Measurements from ENCODE around the gene SAXO1. TPM values are rescaled to one million over a fixed set of nuclear protein-coding genes. Genes with fewer than 3 reads are reported as not detected.

The SAXO1 gene, protein sequence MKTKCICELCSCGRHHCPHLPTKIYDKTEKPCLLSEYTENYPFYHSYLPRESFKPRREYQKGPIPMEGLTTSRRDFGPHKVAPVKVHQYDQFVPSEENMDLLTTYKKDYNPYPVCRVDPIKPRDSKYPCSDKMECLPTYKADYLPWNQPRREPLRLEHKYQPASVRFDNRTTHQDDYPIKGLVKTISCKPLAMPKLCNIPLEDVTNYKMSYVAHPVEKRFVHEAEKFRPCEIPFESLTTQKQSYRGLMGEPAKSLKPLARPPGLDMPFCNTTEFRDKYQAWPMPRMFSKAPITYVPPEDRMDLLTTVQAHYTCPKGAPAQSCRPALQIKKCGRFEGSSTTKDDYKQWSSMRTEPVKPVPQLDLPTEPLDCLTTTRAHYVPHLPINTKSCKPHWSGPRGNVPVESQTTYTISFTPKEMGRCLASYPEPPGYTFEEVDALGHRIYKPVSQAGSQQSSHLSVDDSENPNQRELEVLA
- under 1 TPM in 6 of 9 donors, not detected in 3; under 0.01 to 0.94 (median 0.32) TPM for total RNA-seq
- under 1 TPM in 2 of 3 donors, not detected in 1; 0.03 to 0.24 TPM for polyA plus RNA-seq
- long read RNA-seq, donor 1, partial matches to known transcripts, result 0 of 1 reads
- long read RNA-seq, donor 1, other reads (novel, unspliced or antisense), result 0 of 1 reads
- long read RNA-seq, donor 2, result 0 reads
- long read RNA-seq, donor 3, result 0 reads
- long read RNA-seq, donor 4, result 0 reads
- long read RNA-seq, donor 5, partial matches to known transcripts, result 0 of 1 reads
- long read RNA-seq, donor 5, other reads (novel, unspliced or antisense), result 1 of 1 reads
- long read RNA-seq, donor 6, result 0 reads
- long read RNA-seq, donor 7, result 0 reads
- long read RNA-seq, donor 8, result 0 reads
- long read RNA-seq, donor 9, result 0 reads
- long read RNA-seq, donor 10, result 0 reads

DNA sequence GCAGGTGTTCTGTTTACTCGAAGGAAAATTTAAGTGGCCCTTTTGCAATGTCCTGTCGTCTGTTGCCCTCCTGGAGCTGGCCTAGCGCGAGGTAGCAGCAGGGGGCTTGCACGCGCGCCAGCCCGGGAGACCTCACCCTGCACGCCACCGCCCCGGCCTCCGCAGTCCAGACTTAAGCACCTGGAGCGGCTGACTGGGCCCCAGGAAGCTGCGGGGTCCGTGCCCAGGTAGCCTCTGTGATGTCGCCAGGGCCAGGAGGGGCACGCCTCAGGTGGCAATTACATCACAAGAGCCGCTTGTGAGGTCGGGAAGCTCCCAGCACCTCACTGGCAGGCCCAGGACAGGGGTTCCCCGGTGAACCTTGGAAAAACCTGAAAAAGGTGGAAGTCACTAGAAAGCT lies at the start of gene SAXO1:
Gene SAXO1, minus strand, starts transcription at position 195 of the 400 bp plus-strand sequence. CDS start 301 bp downstream, outside the sequence.
- Histone ChIP-seq H3K36me3 (replicated peaks in 1 of 2) (no peaks in the 10 kb centered on the region), H3K4me1 (replicated peaks in 1 of 2) (peaks cover 0 to 4% of the 10 kb centered on the region in 2 donors), H3K4me3 (no peak within 1 kb of the TSS), H3K27ac (no peak within 1 kb of the TSS), H3K9me3 (replicated peaks in 1 of 3) (no peaks in the 10 kb centered on the region), H3K27me3 (peaks cover 3% of the 10 kb centered on the region)
- DNase-seq, result no peak
- intact Hi-C loops (cut with DNase I), result no loop called here
- TF ChIP-seq, protein P1, sequence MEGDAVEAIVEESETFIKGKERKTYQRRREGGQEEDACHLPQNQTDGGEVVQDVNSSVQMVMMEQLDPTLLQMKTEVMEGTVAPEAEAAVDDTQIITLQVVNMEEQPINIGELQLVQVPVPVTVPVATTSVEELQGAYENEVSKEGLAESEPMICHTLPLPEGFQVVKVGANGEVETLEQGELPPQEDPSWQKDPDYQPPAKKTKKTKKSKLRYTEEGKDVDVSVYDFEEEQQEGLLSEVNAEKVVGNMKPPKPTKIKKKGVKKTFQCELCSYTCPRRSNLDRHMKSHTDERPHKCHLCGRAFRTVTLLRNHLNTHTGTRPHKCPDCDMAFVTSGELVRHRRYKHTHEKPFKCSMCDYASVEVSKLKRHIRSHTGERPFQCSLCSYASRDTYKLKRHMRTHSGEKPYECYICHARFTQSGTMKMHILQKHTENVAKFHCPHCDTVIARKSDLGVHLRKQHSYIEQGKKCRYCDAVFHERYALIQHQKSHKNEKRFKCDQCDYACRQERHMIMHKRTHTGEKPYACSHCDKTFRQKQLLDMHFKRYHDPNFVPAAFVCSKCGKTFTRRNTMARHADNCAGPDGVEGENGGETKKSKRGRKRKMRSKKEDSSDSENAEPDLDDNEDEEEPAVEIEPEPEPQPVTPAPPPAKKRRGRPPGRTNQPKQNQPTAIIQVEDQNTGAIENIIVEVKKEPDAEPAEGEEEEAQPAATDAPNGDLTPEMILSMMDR (IDR thresholded peaks at IDR 0.05), result no peak
- TF ChIP-seq POLR2A (IDR thresholded peaks at IDR 0.05), result no peak
- 81 to 89% (median 88%) methylated on average over 14 to 20 of the region's 20 CpGs for WGBS, 4 donors

DNA sequence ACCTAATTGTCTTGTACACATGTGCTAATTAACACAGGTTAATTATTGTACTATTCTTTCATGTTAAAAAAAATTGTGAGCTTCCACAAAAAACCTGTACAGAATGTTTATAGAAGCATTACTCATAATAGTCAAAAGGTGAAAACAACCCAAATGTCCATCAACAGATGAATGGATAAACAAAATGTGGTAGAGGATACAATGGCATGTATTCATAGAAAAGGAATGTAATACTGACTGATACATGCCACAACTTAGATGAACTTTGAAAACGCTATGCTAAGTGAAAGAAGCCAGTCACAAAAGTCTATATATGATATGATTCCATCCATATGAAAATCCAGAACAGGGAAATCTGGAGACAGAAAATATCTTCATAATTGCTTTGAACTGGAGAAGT lies 41.8 kb upstream of the SAXO1 start:
- no peak for DNase-seq
- intact Hi-C loops (cut with DNase I), result no loop called here
- Histone ChIP-seq H3K27me3 (no peaks in the 10 kb centered on the region), H3K36me3 (replicated peaks in 1 of 2) (peaks cover 0 to 50% of the 10 kb centered on the region in 2 donors), H3K4me1 (replicated peaks in 1 of 2) (no peaks in the 10 kb centered on the region), H3K9me3 (replicated peaks in 1 of 3) (no peaks in the 10 kb centered on the region), H3K4me3 (no peak overlapping the region), H3K27ac (no peak overlapping the region)
- WGBS, 4 donors, result 80 to 98% (median 84%) methylated on average over 1 of the region's 1 CpG
- TF ChIP-seq, protein P1 (IDR thresholded peaks at IDR 0.05), result no peak
- no peak for TF ChIP-seq POLR2A (IDR thresholded peaks at IDR 0.05)

DNA sequence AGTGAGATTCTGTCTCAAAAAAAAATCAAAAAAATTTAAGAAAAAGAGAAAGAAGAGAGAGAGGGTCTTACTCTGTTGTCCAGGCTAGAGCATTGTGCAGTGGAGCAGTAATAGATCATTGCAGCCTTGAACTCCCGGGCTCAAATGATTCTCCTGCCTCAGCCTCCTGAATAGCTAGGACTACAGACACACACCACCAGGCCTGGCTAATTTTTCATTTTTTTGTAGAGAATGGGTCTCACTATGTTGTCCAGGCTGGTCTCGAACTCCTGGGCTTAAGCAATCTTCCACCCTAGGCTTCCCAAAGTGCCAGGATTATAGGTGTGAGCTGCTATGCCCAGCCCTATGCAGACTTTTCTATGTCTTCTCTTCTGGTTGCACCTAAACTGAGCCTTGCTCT lies 41.2 kb upstream of the SAXO1 start:
- no peaks in the 10 kb centered on the region for H3K4me1 ChIP-seq (replicated peaks in 1 of 2)
- no peak overlapping the region for H3K4me3 ChIP-seq
- no peaks in the 10 kb centered on the region for H3K27me3 ChIP-seq
- H3K36me3 ChIP-seq (replicated peaks in 1 of 2), result peaks cover 0 to 57% of the 10 kb centered on the region in 2 donors
- no peak overlapping the region for H3K27ac ChIP-seq
- TF ChIP-seq POLR2A (IDR thresholded peaks at IDR 0.05), result no peak
- TF ChIP-seq, protein P1 (IDR thresholded peaks at IDR 0.05), result no peak
- DNase-seq, result no peak
- intact Hi-C loops (cut with DNase I), result no loop called here
- WGBS, 4 donors, result 95 to 100% (median 97%) methylated on average over 2 of the region's 2 CpGs
- no peaks in the 10 kb centered on the region for H3K9me3 ChIP-seq (replicated peaks in 1 of 3)

DNA sequence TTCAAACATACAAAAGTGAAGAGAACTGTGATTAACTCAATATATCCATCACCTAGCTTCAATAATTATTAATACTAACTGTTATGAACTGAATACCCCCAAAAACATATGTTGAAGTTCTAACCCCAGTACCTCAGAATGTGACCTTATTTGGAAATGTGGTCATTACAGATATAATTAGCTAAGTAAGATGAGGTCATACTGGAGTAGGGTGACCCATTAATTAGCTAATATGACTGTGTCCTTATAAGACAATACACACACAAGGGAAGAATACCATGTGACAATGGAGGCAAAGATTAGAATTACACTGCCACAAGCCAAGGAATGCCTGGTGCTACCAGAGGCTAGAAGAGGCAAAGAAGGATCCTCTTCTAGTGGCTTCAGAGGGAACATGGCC lies 24.0 kb upstream of the SAXO1 start:
- no peaks in the 10 kb centered on the region for H3K4me1 ChIP-seq (replicated peaks in 1 of 2)
- intact Hi-C loops (cut with DNase I), result no loop called here
- DNase-seq, result no peak
- H3K36me3 ChIP-seq (replicated peaks in 1 of 2), result peaks cover 0 to 19% of the 10 kb centered on the region in 2 donors
- H3K27me3 ChIP-seq, result no peaks in the 10 kb centered on the region
- no peak overlapping the region for H3K27ac ChIP-seq
- no peaks in the 10 kb centered on the region for H3K9me3 ChIP-seq (replicated peaks in 1 of 3)
- TF ChIP-seq, protein P1 (IDR thresholded peaks at IDR 0.05), result no peak
- no peak for TF ChIP-seq POLR2A (IDR thresholded peaks at IDR 0.05)
- no peak overlapping the region for H3K4me3 ChIP-seq

Measured in adrenal gland (tissue), 19 donors.